GM21367 (cell line): ENCODE data around the gene SH3PXD2B.

Experiments
- ATAC-seq: cut with Tn5 transposase; IDR thresholded peaks from one replicate; pipeline ENCODE4 v1.9.1; 2021; ENCODE audit not compliant: unreplicated experiment

SH3PXD2B gene

DNA sequence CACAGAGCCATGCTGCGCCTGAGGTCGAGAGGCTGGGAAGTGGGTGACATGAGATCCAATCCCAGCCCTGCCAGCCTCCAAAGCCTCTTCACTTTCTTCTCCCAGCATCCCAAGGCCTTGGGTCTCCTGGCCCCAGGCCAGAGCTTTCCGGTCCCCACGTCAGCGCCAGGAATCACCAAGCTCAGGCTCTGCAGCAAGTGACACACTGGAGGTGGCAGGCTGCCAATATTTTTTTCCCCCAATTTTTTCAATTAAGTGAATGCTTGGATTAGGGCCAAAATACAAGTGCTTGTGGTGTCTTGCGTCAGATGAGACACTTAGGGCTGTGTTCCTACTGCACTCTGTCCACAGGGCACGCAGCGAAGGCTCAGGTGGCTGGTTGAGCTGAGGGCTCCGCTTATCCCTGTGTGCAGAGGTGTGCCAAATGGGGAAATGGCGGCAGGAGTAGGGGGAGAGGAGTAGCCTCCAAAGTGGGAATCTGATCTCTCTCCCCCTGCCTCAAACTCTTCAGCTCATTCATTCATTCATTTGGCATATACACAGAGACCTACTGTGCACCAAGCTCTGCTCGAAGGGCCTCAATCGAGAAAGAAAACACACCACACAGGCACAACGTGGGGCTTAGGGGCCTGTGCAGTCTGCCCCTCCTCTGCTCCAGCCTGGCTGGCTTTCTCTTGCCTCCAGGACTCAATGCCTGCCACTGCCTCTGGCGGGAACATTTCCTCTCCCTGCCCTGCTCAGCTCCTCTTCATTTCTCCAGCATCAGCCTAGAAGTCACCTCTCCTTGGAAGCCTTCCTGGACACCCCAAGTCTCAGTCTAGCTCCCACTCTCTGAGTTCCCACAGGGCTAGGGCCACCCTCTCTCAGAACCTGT, 16.6 kb downstream of the SH3PXD2B start:
- no peak for ATAC-seq

DNA sequence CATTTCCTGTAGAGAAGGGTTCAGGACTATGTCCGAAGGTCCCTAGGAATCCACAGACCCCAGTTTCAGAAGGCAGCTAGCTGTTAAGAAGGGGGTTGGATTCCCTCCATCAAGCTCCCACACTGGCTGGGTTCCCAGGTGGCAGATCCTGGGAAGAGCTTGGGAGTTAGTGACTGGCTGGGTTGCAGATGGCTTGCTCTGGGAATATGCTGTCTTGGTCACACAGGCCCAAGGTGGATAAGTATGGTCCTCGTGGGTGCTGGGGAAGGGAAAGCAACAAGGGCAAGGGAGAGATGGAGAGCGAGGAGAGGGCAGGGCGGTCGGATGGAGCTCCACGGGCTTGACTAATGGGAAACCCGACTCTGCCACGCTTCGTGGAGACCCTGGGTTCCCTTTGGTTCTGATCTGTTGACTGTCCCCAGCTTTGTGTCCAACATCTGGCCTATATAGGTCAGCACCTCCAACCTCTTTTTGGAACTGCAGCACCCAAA, 17.4 kb downstream of the SH3PXD2B start:
- ATAC-seq = no peak

DNA sequence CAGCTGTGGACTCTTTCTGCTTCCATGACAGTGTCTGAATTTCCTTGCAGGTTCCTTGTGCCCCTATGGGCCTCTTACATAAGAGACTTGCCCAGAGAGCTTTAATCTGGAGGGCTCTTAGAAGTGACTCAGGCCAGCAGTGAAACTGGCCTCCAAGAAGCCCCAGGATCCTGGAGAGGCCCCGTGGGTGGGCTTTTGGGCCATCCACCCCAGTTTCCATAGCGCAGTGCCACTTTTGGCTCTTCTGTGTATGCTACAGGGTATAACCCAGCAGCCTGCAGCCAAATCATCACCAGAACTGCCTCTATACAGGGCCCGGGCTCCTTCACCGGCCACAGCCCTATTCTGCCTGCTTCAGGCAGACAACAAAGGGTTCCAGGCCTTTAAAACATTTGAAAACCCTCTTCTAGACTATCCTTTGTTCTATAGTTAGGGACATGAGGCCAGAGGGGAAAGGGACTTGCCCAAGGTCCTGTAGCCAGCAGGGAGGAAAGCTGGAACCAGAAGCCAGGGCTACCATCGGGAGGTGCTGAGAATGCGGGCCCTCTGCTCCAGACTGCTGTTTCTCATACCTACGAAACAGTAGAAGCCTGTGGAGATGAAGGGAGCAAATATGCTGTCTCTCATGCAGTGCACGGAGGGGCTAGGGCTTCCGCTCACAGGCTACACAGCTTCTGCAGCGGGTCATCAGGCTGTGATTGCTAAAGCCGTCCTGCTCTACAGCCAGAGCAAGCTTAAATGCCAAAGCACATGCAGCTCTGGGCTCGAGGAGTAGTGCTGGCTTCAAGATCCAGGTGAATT, 18.0 kb downstream of the SH3PXD2B start:
- ATAC-seq = no peak

DNA sequence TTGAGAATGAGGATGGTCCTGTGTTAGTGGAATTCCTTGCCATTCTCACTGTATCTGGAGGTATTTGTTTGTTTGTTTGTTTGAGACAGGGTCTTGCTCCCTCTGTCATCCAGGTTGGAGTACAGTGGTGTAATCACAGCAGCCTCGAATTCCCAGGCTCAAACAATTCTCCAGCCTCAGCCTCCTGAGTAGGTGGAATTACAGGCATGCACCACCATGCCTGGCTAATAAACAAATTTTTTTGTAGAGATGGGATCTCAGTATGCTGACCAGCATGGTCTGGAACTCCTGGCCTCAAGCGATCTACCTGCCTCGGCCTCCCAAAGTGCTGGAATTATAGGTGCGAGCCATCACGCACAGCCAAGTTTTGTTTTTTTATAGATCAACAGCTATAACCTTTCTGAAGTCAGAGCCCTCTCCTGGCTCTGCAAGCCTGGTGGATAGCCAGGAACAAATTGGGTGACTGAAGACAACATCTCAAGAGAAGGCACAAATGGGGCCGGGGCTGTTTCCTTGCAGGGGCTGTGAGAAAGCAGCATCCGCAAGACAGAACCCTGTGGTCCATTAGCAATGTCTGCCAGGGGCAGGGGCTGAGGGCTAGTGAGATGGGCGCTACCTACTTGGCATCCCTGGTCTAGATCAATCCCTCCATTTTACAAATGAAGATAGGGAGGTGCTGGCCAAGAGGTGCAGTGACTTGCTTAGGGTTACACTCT, 18.8 kb downstream of the SH3PXD2B start:
- ATAC-seq = no peak

DNA sequence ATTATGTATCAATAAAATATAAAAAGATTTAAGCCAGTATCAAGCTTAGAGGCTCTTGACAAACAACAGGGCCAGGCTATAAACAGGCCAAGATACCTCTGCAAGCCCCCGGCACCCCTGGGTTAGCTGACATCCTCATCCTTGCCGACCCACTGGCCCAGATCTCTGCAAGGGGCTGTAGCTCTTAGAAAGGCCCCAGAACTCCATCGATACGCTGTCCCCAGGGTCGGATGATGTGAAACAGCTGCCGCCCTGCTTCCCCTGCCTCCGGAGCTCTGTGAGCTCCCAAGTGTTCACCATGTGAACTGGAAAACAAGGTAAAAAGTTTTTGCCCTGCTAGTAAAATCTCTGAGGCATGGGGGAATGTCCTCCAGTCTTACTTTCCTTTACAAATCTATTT, 20.1 kb downstream of the SH3PXD2B start:
- no peak for ATAC-seq

DNA sequence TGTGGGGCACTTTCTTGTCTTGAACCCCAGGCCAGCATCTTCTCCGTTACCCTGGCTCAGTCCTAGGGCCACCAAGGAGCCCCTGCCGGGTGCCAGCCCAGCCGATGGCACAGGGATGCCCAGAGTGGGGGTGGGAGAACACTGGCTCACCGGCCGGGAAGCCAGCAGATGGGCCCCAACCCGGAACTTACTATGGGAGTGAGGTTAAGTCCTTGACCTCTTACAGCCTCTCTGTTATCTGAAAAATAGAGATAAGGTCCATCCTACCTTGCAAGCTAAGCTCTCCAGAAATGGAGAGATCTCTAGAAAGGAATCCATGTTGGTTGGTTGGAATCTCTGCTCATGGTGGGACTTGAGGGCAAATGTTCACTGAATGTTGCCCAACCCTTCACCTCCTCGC, 20.8 kb downstream of the SH3PXD2B start:
- no peak for ATAC-seq

- ATAC-seq = no peak
Measured at GRCh38 chr5:172433071-172433470, 21.3 kb downstream of the SH3PXD2B start.

DNA sequence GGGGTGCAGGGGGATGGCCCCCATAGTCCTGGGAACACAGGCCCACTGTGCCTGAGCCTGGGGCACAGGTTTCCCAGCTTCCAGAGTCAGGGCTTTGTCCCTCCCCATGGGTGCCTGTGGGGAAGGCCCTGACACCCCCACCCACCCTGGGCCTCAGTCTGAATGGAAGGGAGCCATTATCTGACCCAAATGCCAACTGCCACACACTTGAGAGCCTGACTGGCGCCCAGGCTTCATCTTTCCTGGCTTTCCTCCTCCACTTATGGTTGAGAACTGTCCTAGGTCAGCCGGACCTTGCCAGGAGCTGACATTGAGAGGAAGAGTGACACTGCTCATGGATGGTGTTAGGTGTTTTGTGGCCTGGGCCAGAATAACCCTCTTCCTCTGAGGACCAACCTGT, 24.0 kb downstream of the SH3PXD2B start:
- no peak for ATAC-seq

DNA sequence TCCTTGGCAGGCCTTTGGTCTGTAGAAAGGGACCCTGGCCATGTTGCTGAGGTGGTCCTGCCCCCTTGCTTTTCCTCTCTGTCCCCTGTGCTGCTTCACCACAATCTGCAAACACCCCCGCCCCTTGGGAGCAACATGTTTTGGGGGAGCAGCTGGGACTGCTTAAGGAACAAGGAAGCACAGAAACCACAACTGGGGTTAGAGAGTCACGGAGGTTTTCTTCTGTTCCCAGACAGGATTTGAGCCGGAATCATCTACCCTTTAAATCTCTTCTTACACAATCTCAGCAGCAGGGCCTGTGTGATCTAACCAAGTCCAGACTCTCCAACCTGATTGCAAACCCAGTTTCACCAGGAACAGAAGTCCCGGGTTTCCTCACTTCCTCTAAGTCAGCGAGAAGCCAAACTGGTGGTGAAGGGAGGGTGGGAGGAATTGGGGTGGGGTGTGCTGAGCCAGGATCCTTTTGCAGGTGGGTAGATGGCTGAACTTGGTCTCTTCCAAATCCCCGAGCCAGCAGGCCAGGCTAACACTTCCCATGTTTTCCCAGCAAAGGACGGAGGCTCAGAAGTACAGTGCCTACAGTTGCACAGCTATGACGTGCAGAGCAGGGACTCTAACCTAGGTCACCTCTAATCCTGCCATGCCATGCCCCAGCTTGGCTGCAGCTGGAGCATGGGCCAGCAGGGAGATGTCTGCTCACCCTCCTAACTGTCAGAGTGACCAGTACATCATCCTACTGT, 25.0 kb downstream of the SH3PXD2B start:
- ATAC-seq = no peak

- ATAC-seq = no peak
Measured at GRCh38 chr5:172428224-172429166, 25.8 kb downstream of the SH3PXD2B start.

DNA sequence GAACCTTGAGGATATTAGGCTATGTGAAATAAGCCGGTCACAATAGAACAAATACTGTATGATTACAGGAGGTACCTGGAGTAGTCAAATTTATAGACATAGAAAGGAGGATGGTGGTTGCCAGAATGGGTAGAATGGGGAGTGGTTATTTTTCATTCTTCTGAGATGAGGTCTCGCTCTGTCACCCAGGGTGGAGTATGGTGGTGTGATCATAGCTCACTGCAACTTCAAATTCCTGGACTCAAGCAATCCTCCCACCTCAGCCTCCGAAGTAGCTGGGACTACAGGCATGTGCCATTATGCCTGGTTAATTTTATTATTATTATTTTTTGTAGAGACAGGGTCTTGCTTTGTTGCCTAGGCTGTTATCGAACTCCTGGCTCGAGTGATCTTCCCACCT, 27.1 kb downstream of the SH3PXD2B start:
- ATAC-seq = no peak

GRCh38 chr5:172426086-172426485, 28.2 kb downstream of the SH3PXD2B start:
- no peak for ATAC-seq

- no peak for ATAC-seq
Measured at GRCh38 chr5:172425402-172425801, 28.9 kb downstream of the SH3PXD2B start.

GRCh38 chr5:172424808-172425207, 29.5 kb downstream of the SH3PXD2B start:
- no peak for ATAC-seq

- ATAC-seq = no peak
Measured at GRCh38 chr5:172424111-172424490, 30.2 kb downstream of the SH3PXD2B start.

- no peak for ATAC-seq
Measured at GRCh38 chr5:172423379-172424110, 30.8 kb downstream of the SH3PXD2B start.

DNA sequence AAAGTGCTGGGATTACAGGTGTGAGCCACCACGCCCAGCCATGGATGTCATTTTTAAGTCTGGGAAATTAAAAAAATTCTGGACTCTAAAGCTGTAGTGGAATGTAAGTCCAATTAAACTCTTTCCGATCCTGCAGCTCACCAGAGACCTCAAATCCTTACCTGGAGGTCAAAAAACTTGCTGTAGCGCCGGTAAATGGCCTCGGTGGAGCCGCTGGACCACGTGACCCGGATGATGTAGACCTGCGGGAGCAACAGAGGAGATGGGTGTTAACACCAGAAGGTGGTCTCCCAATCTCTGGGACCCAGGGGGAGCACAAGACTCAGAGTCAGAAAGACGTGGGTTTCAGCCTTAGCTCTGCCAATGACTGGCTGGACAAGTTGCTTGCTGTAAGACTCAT, 32.1 kb downstream of the SH3PXD2B start:
- ATAC-seq = no peak

GRCh38 chr5:172421020-172421419, 33.3 kb downstream of the SH3PXD2B start:
- ATAC-seq = no peak
